ENCODE measurements around the gene CCM2L.
"Not testable (repeated sequence)": the region's sequence is repeated elsewhere in the genome, so short reads cannot be mapped to it uniquely, and the experiment has no call there.

The CCM2L gene

GRCh38 chr20:32028647-32029372, 18.6 kb downstream of the CCM2L start:
- no peak for DNase-seq (ENCODE audit: low spot score)

- no peak for DNase-seq (ENCODE audit: low spot score)
Measured at GRCh38 chr20:32029561-32029960, 19.3 kb downstream of the CCM2L start.

- peak; percentile 82 for DNase-seq (ENCODE audit: low spot score)
Measured at GRCh38 chr20:32031007-32031958, 21.0 kb downstream of the CCM2L start.

GRCh38 chr20:32033316-32033715, 23.1 kb downstream of the CCM2L start:
- DNase-seq (ENCODE audit: low spot score): no peak

- DNase-seq (ENCODE audit: low spot score): not testable (repeated sequence)
Measured at GRCh38 chr20:32033721-32034120, 23.5 kb downstream of the CCM2L start.

GRCh38 chr20:32034581-32035425, 24.6 kb downstream of the CCM2L start:
- DNase-seq (ENCODE audit: low spot score): no peak

GRCh38 chr20:32035426-32035779, 25.2 kb downstream of the CCM2L start:
- no peak for DNase-seq (ENCODE audit: low spot score)

- no peak for DNase-seq (ENCODE audit: low spot score)
Measured at GRCh38 chr20:32036252-32036651, 26.0 kb downstream of the CCM2L start.

GRCh38 chr20:32036716-32037485, 26.7 kb downstream of the CCM2L start:
- DNase-seq (ENCODE audit: low spot score): no peak

GRCh38 chr20:32037929-32038328, 27.7 kb downstream of the CCM2L start:
- DNase-seq (ENCODE audit: low spot score): no peak

- DNase-seq (ENCODE audit: low spot score): no peak
Measured at GRCh38 chr20:32040142-32040953, 30.1 kb downstream of the CCM2L start.

GRCh38 chr20:32045999-32046398, 35.8 kb downstream of the CCM2L start:
- DNase-seq (ENCODE audit: low spot score): peak; percentile 97

GRCh38 chr20:32050324-32050841, 40.1 kb downstream of the CCM2L start:
- no peak for DNase-seq (ENCODE audit: low spot score)

- DNase-seq (ENCODE audit: low spot score): no peak
Measured at GRCh38 chr20:32050851-32051556, 40.8 kb downstream of the CCM2L start.

GRCh38 chr20:32051720-32052089, 41.5 kb downstream of the CCM2L start:
- DNase-seq (ENCODE audit: low spot score): no peak

- no peak for DNase-seq (ENCODE audit: low spot score)
Measured at GRCh38 chr20:32052090-32052777, 42.0 kb downstream of the CCM2L start, which contains the start of gene HCK. Gene HCK (plus strand): TSS chr20:32052242.

- DNase-seq (ENCODE audit: low spot score): no peak
Measured at GRCh38 chr20:32052778-32053362, 42.6 kb downstream of the CCM2L start.

- DNase-seq (ENCODE audit: low spot score): no peak
Measured at GRCh38 chr20:32053648-32054047, 43.4 kb downstream of the CCM2L start.

All from COLO829 (cell line).